Measurements from ENCODE around the gene MTMR12.
A peak's percentile ranks its signal among the peaks of the same experiment; 100 is the strongest.
"Not testable (repeated sequence)": the region's sequence is repeated elsewhere in the genome, so short reads cannot be mapped to it uniquely, and the experiment has no call there.

The MTMR12 gene

DNA sequence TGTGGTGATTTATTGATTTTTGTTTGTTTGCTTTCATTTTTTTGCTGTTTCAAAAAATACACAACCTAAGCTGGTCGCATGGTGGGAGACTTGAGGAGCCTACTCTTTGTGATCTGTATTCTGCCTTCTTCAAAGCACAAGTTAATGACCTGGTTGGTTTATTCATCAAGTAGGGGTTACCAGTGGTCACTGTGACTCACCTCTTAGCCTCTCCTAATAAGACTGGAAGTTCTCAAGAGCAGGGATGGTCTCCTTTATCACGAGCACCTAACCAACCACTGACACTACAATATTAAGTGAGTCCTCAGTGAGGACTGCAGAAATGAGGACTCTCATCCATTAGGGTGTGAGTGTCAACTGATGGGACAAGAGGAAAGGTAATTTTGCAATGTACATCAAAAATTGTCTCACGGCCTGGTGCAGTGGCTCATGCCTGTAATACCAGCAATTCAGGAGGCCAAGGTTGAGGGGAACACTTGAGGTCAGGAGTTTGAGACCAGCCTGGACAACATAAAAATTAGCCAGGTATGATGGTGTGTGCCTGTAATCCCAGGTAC is 13.6 kb upstream of the MTMR12 start:
- no peak for DNase-seq

DNA sequence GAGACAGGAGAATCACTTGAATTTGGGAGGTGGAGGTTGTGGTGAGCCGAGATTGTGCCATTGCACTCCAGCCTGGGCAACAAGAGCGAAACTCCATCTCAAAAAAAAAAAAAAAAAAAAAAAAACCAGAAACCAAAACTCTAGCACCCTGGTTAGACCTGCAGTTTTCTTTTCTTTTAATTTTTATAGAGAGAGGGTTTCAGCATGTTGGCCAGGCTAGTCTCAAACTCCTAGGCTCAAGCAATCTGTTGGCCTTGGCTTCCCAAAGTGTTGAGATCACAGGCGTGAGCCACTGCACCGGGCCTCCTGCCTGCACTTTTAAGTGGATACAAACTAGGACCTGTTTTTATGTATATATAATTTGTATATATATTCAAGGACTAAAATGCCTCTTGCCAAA is 12.9 kb upstream of the MTMR12 start:
- DNase-seq: no peak

DNA sequence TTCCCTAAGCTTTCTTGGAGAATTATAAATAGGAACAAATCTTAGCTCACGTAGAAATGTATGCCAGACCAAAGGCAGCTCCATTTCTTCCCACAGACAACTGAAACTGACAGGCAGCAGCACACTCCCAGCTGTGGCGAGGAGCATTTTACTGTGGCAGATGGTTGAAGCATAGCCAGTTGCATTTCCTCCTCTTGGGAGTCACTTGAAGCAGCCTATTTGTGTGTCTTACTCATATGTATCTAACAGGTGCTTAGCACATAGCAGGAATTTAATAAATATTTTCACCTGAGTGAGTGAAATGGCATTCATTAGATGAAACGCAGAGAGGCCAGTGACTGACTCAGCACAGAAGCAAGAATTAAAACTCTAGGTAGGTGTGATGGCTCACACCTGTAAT is 12.3 kb upstream of the MTMR12 start:
- DNase-seq: no peak

DNA sequence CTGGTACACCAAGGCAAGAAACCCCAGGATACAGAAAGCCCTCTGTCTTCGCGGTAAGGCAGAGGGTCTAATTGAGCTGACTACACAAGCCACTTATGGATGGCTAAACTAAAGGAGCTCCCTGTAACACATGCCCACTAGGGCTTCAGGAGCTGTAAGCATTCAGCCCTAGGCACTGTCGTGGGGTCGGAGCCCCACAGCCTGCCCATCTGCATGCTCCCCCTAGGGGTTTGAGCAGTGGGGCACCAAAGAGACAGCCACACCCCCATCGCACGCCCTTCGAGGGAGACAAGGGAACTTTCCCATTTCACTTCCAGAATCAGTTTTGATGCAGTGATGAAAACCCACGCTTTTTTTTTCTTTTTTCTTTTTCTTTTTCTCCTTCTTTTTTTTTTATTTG is 11.0 kb upstream of the MTMR12 start:
- no peak for DNase-seq

DNA sequence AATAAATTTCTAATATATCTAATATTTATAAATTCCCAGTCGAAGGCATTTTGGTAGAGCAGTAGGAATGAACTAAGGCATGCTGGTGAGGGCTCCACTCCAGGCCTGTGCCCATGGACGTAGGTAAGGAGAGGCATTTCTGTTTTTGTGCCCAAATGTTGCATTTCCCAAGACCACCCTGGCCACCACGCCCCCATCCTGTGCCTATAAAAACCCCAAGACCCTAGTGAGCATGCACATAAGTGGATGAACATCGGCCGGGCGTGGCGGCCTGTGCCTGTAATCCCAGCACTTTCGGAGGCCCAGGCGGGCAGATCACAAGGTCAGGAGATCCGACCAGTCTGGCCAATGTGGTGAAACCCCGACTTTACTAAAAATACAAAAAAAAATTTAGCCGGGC is 10.1 kb upstream of the MTMR12 start:
- DNase-seq: no peak

DNA sequence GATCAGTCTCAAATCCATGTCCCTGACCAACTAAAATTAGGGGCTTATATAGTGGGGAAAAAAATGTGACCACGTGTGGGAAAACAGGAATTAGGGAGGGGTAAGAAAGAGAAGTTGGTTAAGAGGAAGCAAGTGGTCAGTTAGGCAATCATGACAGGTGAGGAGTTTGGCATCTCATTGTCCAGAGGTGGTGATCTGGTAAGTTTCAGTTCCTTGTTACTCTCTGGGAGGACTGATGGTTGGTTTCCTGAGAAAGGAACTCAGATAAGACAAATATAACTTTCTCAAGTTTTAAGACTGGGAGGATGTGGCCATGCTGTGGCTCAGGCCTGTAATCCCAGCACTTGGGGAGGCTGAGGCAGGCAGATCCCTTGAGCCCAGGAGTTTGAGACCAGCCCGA is 9.0 kb upstream of the MTMR12 start:
- DNase-seq: not testable (repeated sequence)

DNA sequence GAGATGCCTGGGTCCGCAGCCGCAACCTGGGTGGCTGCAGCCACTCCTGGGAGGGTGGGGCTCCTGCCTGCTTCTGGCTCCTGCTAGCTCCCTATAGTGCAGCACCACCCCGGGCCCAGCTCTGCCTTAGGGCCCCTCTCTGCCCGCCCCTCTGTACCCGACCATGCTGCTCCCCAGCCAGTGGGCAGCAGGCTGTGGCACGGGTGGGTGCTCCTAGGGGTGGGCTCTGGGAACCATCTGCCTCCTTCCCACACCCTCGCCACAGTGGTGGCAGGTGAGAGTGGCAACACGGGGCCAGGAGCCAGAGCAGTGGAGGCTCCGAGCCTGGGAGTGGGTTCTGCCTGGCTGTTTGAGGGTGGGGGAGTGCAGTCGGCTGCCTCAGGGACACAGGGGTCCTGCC is 7.8 kb upstream of the MTMR12 start:
- DNase-seq: no peak

DNA sequence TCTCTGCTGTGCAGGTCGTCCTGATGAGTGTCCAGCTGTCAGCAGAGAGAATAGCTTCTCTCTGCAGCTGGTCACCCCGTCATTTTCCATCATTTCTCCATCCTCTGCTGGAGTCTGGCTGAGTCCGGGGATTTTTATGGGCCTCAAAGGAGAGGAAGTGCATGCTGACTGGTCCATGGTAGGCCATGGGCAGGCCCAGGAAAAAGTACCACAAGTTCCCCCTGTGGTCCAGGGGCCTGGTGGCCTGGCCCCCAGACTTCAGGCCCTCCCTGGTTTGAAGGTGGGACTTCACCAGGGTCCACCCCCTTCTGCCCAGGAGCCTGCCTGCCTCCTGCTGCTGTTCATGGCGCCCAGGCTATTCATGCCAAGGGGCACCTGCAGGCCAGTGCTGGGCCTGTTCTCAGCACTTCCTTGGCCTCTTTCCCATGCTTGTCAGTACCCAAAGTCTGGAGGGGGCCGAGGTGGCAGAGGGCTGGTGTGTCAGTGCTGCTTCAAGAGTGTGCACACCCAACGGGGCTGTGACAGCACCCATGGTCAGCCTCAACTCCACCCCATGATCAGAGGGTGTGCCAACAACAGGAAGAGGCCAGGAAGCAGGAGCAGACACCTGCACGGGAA is 7.3 kb upstream of the MTMR12 start:
- no peak for DNase-seq

DNA sequence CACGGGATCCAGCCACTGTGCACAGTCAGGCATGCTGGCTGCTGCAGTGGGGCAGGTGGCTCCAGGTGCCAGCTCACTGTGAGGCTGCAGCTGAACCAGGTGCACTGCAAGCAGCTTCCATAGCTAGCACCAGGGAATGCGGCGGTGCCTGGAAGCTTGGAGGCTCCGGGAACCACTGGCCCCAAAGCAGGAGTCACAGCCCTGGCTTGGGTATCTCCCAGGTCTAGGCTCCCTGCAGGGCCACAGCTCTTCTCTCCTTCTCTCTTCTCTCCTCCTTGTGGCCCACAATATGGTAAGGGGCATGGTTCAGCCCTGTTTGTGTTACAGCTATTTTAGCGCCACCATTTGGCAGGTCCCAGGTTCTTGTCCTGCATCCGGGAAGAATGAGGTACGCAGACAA is 6.7 kb upstream of the MTMR12 start:
- no peak for DNase-seq

DNA sequence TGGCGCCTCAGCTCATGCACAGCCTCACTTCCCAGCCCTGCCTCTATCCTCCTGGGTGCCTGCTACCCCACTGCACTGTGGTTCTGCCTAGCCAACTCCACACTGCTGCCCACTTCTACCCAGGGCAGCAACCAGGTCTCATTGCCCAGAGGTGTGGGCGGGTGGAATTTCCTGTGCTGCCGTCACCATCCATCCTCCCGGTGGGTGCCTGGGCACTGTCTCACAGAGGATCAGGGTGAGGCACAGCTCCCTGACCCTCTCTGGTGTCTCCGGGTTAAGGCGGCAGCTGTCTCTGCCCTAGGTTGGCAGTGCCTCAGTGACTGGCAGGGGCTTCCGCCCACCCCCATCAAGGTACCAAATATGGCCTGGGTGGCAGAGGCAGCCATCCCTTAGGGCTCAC is 4.3 kb upstream of the MTMR12 start:
- DNase-seq: no peak

DNA sequence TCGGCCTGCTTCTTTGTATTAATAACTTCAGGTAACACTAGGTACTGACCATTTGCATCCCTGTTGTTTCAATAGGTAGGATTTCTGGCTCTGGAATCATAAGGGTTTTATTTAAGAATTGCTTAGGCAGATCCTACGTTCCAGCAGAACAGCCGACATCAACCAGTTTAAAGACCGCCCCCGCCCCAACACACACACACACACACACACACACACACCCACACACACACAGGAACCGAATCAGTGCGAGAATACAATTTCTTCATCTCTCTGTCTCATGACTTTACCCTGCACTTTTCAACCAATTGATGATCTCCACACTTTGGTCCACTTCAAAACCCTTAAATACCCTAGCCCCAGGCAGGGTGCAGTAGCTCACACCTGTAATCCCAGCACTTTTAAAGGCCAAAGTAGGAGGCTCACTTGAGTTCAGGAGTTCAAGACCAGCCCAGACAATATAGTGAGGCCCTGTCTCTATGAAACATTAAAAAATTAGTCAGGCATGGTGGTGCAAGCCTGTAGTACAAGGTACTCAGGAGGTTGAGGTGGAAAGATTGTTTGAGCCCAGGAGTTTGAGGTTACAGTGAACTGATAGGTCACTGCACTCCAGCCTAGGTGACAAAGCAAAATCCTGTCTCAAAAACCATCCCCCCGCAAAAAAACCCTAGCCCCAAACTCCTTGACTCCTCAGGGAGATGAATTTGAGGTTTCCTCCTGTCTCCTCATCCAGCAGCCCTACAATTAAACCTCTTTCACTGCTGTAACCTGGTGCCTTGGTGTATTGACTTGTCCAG is 2.7 kb upstream of the MTMR12 start:
- no peak for DNase-seq

DNA sequence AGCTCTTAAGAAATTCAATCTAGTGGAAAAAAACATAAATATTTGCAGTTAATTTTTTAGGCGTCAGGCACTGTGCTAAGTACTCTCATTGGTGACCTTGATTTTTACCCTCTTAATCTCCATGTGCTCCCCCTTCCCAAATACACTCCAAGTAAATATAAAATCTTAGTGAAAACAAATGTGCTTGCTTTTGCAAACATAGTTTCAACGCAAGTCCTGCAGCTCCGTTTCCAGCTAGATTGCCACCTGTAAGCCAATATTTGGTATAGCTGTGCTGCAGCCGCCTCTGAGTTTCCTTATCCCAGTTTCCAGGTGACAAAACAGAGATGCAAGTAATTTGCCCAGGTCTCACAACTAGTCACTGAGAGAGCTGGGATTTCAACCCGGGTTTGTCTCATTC is 1.9 kb upstream of the MTMR12 start:
- no peak for DNase-seq

DNA sequence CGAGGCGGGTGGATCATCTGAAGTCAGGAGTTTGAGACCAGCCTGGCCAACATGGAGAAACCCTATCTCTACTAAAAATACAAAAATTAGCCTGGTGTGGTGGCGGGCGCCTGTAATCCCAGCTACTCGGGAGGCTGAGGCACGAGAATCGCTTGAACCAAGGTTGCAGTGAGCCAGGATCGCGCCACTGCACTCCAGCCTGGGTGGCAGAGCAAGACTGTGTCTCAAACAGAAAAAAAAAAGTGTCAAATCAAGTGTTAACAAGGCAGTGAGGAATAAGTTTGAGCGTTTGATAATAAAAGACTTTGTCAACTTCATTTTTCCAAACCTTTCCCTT is 1.4 kb upstream of the MTMR12 start:
- DNase-seq: not testable (repeated sequence)

DNA sequence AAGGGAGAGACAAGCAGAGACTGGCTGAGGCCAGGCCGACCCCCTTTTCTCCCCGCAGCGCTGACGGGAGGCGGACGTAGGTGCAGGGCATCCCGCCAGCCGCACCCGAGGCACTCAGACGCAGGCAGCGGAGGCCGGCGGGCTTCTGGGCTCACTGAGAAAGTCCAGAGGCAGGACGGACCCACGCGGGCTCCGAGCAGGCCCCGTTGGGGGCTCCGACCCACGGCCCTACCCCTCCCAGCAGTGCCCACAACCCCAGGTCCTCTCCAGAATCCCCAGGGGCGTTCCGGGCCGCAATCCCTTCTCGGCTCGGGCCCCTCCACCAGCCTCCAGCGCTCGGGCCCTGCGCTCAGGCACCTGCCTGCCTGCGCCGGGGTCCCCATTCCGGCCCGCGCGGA is 543 bp downstream of the MTMR12 start:
- DNase-seq: no peak

DNA sequence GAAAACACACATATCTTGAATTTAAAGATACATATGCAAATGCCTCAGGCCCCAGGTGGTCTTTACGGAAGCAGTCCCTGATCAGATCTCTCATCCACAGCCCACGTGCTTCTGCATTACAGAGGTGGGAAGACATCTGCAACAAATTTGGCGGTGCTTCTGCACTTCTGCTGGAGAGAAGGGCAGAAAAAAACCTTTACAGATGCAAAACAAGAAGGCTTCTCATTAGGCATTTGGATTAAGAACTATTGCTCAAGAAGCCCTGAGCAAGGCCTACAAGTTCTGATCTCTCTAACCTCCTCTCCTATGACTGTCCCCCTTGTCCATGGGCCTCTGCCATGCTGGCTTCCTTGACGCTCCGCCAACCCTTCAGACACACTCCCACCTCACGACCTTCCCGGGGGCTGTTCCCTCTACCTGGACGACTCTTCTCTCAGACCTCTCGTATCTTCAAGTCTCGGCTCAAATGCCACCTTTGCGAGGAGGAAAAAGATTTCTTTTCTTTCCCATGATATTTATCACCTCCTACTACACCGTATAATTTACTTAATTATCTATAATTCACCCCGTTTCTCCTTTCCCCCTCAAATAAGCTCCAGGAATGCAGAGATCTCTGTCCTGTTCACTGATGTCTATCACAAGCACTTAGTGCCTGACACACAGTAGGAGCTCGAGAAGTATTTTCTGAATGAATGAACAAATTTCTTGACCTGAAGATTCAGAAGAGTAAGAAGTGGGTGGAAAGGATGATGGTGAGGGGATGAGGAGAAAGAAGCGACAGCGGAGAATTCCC is 1.1 kb downstream of the MTMR12 start:
- DNase-seq: peak; percentile 22

DNA sequence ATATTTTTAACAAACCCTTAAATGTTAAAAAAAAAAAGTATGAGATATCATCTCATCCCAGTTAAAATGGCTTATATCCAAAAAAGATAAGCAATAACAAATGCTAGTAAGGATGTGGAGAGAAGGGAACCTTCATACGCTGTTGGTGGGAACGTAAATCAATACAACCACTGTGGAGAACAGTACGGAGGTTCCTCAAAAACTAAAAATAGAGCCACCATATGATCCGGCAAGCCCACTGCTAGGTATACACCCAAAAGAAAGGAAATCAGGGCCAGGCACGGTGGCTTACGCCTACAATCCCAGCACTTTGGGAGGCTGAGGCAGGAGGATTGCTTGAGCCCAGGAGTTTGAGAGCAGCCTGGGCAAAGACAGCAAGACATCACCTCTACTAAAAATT is 3.0 kb downstream of the MTMR12 start:
- DNase-seq: no peak

DNA sequence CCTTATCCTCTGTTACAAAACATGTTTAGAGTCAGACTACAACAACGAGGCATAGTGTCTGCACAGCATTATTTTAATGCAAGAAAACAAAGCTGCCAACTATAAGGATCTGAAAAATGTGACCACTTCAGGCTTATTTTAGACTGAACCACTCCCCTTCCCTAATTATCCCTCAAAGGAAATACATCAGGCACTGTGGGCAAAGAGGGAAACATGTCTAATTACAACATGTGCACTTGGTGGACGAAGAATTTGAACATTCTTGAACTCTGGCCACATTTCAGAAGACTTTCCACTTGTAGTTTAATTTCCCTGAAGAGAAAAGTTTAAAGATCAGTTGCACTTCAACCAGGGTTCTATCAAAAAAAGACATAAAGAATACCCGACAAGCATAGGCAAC is 3.8 kb downstream of the MTMR12 start:
- no peak for DNase-seq

DNA sequence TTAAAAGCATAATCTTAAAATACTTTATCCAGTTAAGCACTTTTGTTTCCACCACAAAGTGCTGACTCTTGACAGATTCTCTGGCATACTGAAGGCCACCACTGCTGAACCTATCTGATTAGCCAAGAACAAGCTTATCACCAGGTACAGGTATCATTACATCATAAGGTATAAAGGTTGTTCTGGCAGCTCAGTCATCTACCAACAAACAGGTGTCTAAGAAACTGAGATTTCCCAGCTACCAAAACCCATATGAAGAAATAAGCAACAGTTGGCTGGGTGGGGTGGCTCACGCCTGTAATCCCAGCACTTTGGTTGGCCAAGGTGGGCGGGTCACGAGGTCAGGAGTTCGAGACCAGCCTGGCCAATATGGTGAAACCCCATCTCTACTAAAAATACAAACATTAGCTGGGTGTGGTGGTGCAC is 5.0 kb downstream of the MTMR12 start:
- DNase-seq: no peak

DNA sequence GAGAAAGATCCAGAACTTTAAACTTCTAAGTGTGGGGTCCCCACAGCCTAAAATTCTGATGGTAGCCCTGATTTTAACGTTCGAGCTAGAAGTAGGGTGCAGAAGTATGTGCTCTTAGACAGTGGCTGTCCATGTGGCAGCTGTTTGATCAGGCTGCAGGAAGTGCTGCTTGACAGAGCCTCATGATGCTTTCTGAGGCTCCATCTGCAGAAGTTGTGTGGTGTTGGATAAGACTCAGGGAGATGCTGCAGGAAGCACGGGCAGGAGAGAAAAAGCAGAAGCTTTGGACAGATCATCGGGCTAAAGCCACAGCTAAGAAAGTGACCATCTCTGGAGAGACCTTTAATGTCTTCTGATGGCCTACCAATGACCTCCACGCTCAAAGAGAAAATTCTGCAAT is 8.1 kb downstream of the MTMR12 start:
- no peak for DNase-seq

DNA sequence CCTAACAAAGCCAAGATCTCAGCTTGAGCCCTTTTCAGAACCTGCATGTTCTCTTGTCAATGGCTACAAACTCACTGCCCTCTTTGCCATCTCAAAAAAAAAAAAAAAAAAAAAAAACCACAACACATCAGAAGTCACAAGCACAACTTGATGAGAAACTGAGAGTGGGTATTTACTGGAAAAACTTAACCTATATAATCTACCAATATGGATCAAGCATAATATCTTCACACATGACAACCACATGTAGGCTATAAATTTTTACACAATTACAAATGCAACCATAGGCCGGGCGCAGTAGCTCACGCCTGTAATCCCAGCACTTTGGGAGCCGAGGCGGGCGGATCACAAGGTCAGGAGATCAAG is 9.0 kb downstream of the MTMR12 start:
- no peak for DNase-seq

DNA sequence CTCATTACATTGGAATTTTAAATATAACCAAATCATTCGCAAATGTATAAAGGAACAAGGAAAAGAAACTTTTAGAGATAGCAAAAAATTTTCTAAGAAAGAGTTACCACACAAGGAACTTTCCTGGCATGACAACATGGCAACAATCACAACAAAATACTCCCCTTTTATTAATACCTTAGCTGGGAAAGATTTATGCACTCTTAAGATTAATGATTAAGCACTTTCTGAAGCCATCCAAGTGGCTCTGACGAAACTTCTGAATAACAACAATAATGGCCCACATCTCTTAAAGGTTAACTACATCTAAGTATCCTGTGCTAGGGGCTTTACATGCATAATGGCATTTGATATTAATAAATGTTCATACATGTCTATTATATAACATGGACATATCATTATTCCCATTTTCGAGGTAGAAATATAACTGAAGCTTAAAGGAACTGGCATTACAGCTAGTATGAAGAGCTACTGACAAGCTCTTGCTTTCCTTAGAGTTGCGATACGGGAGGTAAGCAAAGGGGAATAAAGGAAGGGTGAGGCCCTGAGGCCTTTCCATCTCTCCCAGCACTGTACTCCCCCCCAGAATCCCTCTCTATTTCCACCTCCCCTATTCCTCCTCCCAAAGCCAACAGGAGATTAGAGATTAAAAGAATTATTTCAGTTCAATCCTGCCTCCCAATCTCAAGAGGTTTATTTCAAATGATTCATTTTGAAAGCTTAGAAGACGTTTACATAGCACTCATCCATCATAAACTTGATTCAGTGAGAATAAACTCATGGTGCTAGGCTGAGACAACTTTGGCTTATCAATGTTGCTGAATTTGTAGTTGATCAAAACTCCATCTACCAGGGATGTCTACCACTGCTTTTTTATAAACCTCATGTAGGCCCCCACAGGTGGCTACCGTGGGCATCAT is 9.6 kb downstream of the MTMR12 start:
- DNase-seq: no peak

DNA sequence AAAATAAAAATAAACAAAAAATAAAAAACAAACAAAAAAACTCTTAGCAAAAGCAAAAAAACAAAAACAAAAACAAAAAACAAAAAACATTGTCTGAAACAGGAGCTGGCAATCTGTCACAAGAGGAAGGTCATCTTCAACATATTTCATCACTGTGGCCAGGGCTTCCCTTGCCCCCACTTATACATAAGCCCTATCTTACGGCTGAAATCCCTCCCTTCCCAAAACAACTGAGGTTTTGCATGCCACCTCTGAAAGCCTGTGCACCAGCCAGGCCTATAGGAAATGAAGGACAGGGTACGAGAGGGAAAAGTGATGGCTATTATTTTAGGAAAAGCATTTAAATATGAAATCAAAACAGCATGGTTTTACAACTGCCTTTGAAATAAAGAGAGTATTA is 10.8 kb downstream of the MTMR12 start:
- no peak for DNase-seq

All from right kidney (tissue), 1 donor.